Measurements from ENCODE around the gene CYS1.
A peak's percentile ranks its signal among the peaks of the same experiment; 100 is the strongest.
"Not testable (repeated sequence)": the region's sequence is repeated elsewhere in the genome, so short reads cannot be mapped to it uniquely, and the experiment has no call there.

The CYS1 gene

GRCh38 chr2:10045561-10046355 lies 34.5 kb downstream of the CYS1 start:
- no peak for DNase-seq

DNA sequence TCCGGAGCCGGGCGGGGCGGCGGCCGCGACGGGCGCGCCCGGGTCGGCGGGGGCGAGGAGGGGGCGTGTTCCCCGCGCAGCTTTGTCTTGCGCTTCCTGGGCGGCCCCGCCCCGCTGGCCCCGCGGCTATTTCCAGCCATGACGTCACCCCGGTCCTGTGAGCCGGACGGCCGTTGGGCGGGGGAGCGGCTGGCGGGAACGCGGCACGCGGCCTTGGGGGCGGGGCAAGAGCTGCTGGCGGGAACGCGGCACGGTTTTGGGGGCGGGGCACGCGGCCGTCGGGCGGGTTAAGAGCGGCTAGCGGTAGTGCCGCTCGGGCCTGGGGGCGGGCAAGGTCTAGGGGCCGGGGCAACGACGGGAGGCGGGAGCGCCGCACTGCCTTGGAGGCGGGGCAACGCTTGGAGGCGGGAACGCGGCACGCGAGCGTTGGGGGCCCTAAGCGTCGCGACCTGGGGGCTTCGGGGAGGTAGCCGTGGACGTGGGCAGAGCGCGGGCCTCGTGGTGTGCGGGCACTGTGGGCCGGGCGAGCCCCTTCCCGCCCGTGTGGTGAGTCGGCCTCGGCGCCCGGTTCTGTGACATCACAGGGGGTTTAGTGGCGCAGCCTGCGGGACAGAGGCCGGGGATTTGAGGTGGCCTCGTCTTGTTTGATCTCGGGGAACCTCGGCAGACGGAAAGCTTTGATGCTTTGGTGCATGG lies 36.2 kb downstream of the CYS1 start:
- DNase-seq, result peak; percentile 87 to 99

GRCh38 chr2:10043256-10043905 lies 36.8 kb downstream of the CYS1 start, which contains the start of gene KLF11:
KLF11 (plus strand) TSS chr2:10043550; CDS start chr2:10043717, 167 bp downstream.
- DNase-seq, result peak; percentile 79 to 80

- DNase-seq, result peak; percentile 34 to 44
These were observed 37.7 kb downstream of the CYS1 start for GRCh38 chr2:10042301-10043161.

GRCh38 chr2:10041711-10042110 lies 38.5 kb downstream of the CYS1 start:
- DNase-seq, result no peak

DNA sequence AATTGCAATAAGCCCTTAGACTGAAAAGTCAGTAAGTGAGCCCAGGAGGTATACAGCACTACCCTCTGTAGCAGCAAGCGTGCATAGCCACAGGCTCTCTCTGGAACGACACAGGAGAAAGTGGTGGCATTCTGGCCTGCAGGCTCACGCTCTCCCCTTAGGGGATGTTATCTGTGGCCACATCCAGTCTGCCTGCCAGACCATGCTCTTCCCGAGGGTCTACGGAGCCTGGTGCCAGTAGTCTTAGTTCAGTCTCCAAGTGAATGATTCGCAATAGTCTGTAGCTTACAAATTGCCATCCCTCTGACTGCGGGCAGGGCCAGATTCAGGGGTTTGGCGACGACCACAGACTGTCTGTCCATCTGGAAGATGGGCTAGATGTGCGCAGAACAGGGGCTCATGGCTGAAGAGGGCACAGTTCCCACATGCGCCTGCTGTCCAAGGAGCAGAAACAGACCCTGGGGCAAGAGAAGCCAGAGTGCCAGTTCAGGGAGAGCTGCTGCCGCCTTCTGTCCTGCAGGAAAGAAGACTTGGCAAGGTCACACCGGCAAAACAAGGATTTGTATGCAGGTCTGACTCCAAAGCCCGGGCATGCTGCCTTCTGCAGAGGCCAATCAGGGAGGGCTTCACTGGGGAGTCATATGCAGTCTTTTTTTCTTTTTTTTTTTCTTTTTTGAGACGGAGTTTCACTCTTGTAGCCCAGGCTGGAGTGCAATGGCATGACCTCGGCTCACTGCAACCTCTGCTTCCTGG lies 40.4 kb downstream of the CYS1 start:
- no peak for DNase-seq

GRCh38 chr2:10038716-10039115 lies 41.5 kb downstream of the CYS1 start:
- no peak for DNase-seq

DNA sequence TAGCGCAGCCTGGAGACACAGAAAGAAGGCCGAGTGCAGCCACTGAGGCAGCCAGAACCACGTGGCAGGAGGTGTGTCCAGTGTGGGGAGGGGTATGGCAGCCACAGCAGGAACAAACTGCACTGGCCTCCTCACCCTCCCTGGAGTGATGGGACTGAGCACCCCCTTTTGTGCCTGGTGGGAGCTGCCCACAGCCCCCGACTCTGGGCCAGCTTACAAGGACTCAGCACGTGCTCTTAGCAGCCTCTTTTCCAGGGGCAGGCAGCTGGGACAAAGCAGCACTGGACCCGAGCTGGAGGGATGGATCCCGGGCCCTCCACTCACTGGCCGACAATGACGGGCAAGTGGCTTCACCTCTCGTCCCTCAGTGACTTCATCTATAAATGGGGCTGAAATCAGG lies 42.1 kb downstream of the CYS1 start:
- no peak for DNase-seq

GRCh38 chr2:10036095-10036884 lies 43.9 kb downstream of the CYS1 start:
- peak; percentile 33 to 40 for DNase-seq

DNA sequence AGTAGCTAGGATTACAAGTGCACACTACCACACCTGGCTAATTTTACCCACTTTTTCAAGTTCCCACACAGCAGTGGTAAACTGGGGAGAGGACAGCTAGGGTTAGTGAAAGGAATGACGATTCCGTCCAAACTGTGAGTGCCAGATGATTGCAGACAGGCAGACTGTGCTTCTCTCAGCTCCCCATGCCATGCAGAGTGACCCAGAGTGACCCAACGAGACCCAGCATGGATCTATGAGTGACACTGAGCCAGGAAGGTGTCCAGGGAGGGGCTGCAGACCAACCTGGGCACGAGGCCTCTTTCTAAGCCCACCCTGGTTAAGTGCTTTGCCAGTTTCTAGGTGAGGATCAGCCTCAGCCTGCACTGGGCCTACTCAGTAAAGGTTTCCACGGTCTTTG lies 44.6 kb downstream of the CYS1 start:
- no peak for DNase-seq

DNA sequence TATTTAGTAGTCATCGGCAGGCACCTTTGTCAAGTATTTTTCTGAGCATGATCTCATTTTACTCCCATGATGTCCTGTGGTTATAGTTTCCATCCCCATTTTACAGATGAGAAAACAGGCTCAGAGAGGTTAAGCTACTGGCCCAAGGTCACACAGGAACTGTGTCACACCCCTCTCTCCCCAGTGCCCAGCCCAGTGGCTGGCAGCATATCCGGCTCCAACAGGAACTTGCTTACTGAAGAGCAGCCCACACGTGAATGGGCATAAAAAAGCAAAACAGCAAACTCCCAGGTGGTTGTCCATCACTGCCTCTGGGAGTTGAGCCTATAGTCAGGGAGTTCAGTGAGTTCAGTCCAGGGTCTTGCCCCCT lies 45.2 kb downstream of the CYS1 start:
- no peak for DNase-seq

DNA sequence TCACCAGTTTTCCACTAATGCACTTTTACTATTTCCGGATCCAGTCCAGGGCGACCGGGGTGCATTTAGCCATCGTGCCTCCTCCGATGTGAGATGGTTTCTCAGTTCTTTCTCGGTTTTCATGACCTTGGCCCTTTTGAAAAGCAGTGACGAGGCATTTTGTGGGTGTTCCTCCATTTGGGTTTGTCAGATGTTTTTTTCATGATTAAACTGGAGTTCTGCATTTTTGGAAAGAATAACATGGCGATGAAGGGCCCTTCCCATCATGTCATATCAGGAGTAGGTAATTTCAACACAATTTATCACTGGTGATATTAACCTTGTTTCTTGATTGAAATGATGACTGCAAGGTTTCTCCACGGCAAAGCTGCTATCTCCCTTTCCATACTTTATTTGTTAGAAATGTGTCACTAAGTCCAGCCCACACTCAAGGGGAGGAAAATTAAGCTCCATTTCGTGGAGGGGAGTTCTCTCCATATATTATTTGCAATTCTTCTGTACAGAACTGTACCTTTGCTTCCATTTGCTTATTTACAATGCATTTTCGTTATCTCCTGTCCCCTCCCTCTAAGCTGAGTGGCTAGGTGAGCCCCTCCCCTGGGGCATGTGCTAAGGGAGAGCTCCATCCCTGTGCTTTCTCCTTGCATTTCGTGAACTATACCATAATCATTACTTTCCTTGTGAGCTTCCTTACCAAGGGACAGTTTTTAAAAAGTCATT lies 45.7 kb downstream of the CYS1 start:
- no peak for DNase-seq

DNA sequence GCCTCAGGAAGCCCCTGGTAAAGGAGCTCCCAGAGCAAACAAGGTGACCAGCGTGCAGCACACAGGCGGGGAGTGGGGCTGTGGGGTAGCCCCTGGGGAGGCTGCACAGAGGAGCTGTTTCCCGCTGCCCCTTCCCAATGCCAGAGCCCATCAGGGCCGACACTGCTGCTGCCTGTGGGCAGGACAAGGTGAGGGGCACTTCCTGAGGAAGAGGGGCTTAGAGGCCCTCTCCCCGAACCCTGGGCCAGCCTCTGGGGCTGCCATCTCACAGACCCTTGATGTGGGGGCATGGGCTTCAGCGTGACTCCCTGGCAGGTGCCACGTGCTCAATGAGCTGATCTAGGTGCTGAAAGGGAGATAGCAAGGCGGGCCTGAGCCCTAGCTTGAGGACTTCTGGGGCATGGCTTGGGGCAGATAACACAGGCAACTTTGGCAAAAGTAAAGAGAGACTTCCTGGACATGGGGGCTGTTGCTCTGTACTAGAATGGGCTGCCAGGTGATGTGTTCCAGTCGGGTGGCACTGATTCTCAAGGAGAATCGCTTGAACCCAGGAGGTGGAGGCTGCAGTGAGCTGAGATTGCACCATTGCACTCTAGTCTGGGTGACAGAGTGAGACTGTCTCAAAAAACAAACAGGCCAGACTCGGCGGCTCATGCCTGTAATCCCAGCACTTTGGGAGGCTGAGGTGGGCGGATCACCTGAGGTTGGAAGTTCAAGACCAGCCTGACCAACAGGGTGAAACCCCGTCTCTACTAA lies 46.8 kb downstream of the CYS1 start:
- no peak for DNase-seq

GRCh38 chr2:10032746-10033105 lies 47.5 kb downstream of the CYS1 start:
- no peak for DNase-seq

GRCh38 chr2:10031886-10032745 lies 48.1 kb downstream of the CYS1 start:
- no peak for DNase-seq

GRCh38 chr2:10030798-10031197 lies 49.4 kb downstream of the CYS1 start:
- DNase-seq, result not testable (repeated sequence)

DNA sequence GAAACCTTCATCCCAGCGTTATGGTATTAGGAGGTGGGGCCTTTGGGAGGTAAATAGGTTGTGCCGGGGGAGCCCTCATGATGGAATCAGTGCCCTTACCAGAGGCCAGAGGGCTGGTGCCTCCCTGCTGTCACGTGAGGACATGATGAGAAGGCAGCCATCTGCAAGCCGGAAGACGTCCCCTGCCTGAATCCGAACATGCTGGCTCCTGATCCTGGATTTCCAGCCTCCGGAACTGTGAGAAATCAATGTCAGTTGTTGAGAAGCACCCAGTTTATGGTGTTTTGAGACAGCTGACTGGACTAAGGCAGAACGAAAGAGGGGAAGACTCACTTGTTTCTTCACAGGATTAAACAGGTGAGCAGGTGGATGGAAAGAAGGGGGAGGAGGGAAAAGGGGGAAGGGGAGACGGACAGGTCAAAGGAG lies 49.9 kb downstream of the CYS1 start:
- DNase-seq, result no peak

DNA sequence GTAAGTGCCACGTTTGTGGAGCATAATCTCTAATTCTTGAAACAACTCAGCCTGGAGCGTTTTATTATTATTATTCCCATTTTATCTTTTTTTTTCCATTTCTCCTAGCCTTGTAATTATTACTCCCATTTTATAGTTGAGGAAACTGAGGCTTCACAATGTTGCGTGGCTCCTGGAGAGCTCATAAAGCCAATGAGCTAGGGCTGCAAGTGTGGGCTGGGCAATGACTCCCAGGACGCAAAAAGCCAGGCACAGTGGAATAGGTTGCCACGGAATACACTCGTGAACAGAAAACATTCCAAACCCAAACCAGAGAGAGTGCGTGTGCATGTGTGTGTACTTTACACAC lies 50.4 kb downstream of the CYS1 start:
- no peak for DNase-seq
